Stimulated activated CD8-positive, alpha-beta memory T cell treated with anti-CD3 and anti-CD28 coated beads, Interleukin-15, amount 100 ng/mL, for 1 hour (primary cell): ENCODE measurements around the gene EPHB2.
"Not testable (repeated sequence)": the region's sequence is repeated elsewhere in the genome, so short reads cannot be mapped to it uniquely, and the experiment has no call there.

Source experiments
- DNase-seq: peaks from one replicate; pipeline ENCODE4 v3.0.0-alpha.2; 2020; ENCODE audit warnings: low read depth

The EPHB2 gene

DNA sequence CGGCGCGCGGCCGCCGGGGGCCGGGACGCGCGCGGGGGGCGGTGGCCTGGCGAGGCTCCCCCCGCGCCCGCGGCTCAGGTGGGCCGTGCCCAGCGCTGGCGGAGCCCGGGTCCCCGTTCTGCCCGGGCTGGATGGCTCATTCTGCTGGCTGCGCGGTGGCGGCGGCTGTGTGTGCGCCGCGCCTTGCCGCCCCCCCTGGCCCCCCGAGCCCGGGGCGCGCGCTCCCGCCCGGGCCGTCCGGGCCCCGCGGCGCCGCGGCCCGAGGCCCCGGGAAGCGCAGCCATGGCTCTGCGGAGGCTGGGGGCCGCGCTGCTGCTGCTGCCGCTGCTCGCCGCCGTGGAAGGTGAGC, at the start of gene EPHB2:
Gene EPHB2, plus strand, starts transcription at position 139 of the 349 bp plus-strand sequence. Its CDS starts 144 bp downstream, at position 283.
- DNase-seq = no peak

DNA sequence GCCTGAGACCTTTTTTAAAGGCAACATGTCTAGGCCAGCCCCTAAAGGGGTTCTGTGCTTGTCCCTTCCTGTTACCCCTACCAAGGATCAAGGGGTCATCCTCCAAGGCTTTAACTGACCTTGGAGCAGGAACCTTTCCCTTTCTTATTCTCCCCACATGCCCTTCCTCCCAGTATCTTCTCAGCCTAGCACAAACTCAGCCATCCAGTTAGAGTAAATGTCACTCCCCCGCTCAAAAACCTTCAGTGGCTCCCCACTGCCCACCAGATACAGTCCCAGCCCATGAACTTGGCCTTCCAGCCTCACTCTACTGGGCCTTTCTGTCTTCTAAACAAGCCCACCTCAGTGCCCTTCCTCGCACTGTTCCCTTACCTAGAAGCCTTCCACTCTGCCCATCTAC, 48.8 kb upstream of the EPHB2 start:
- DNase-seq = no peak

GRCh38 chr1:22662318-22662717, 48.3 kb upstream of the EPHB2 start:
- no peak for DNase-seq

DNA sequence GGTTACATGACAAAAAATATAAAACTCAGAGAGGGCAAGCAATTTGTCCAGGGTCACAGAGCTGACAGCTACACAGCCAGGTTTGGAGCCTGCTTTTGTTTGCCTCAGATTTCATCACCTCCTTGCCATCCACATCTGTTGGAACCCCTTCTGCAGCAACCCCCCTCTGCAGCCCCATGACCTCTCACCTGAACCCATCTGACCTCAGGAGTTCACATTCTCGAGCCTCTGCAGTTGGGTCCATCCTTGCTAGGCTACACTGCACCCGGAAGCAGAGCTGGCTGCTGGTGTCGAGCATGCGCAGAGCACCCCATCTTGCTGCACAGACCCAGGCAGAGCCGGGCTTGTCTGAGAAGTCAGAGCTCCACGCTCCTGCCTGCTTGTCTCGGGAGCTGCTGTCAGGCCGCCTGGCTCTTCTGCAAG, 47.6 kb upstream of the EPHB2 start:
- no peak for DNase-seq

- no peak for DNase-seq
These were observed 44.9 kb upstream of the EPHB2 start for GRCh38 chr1:22665752-22666151.

DNA sequence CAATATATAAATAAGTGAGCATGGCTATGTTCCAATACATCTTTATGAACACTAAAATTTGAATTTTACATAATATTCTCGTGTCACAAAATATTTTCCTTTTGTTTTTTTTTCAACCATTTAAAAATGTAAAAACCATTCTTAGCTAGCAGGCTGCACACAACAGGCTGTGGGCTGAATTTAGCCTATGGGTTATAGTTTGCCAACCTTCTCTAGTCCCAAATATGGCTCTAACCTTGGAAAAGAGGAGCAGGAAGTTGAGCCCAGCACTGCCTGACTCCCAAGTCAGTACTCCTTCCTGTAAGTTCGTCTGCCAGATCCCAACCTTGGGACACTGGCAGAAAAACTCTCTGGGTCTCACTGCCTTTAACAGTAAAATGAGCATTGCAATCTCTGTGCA, 44.2 kb upstream of the EPHB2 start:
- DNase-seq = no peak

GRCh38 chr1:22668840-22669239, 41.8 kb upstream of the EPHB2 start:
- not testable (repeated sequence) for DNase-seq

DNA sequence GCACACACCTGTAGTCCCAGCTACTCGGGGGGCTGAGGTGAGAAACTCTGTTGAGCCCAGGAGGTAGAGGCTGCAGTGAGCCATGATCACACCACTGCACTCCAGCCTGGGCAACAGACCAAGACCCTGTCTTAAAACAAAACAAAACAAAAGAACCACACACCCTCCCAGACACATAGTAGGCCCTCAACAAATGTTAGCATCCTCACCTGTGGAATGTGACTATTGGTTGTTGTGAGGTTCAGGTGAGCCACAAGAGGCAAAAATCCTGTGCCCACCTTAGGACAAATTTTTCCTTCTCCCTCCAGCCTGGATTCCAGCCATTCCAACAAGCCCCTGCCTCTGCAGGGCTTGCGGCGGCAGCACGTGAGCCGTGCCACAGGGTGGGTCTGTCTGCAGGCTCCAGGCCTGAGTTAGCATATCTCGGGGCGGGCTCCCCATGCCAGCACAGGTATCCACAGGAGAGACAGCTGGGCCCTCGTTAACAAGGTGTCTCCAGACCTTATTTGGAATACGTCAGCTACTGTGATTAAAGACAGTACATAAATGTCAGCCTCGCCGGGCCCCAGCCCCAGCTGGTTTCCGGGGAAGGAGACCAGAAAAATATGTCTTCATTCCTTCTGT, 40.2 kb upstream of the EPHB2 start:
- no peak for DNase-seq

DNA sequence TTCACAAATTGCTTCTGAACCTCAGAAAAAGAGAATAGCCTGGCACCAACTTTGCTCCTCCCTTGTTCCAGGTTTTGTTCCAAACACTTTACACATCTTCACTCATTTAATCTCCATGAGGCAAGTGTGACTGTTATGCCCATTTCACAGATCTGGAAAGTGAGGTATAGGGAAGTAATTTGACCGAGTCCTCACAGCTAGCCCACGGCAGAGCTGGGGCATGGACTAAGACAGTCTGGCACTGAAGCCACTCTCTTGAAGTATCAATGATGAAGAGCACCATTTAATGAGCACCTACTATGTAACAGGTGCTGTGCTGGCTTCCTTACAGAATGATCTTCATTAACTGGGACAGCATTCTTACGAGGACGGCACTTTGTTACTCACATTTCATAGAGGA, 38.6 kb upstream of the EPHB2 start:
- no peak for DNase-seq

DNA sequence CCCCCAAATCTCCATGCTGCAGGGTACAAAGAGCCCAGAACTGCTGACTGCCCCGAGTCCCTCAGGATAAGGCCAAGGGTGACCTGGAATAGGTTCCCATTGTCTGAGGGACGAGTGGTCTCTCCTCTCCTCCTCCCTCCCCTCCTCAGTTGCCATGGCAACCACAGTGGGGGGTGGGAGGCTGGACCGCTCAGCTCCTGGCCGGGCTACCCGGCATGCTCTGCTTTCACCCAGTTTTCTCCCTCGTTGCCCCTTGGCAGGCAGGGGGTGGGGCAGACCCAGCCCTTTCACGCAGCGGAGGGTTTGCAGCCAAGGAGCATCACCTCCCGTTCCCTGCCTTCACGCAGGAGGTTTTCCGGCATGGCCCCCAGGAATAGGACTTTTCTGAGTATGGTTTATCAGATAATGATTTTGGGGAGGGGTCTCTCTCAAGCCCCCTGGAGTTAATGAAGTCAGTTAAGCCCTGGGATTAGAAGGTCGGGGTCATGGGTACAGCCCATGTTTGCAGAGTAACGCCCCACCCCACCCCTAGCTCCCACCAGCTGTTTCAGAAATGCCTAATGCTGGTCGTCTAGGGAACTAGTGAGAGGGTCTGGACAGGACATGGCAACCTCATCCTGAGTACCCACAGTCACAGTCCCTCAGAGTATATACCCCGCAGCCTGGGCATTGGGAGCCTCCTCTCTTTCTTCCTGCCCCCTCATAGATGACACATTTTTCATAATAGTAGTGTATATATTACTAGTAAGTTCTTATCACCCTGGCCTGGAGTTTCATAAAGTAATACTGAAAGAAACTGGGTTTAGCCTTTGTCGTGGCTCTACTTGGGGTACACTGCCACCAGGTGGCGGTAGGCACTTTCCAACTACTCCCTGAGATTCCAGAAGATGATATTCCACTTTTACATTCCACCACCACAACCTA, 36.9 kb upstream of the EPHB2 start:
- no peak for DNase-seq

DNA sequence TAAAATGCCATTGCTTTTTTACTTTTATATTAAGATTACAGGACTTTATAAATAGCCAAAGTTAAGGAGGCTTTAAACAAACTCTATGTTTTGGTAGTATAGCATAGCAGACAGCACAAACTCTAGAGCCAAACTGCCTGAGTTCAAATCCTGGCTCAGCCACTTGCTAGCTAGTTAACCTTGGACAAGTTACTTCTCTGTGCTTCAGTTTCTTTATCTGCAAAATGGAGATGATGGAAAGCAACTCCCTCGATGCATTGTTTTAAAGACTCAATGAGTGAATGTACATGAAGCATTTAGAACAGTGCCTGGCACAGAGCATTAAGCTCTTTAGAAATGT, 36.3 kb upstream of the EPHB2 start:
- DNase-seq = no peak

DNA sequence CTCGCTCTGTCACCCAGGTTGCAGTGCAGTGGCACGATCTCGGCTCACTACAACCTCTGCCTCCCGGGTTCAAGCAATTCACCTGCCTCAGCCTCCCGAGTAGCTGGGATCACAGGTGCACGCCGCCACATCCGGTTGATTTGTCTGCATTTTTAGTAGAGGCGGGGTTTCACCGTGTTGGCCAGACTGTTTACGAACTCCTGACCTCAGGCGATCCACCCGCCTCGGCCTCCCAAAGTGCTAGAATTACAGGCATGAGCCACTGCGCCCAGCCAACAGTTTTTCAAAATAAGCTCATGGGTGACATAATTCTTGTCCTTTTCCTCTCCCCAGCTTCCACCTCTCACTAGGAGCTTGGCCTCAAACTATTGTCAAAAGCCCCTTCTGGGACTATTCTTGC, 34.5 kb upstream of the EPHB2 start:
- not testable (repeated sequence) for DNase-seq

- DNase-seq = no peak
These were observed 33.6 kb upstream of the EPHB2 start for GRCh38 chr1:22676916-22677583.

DNA sequence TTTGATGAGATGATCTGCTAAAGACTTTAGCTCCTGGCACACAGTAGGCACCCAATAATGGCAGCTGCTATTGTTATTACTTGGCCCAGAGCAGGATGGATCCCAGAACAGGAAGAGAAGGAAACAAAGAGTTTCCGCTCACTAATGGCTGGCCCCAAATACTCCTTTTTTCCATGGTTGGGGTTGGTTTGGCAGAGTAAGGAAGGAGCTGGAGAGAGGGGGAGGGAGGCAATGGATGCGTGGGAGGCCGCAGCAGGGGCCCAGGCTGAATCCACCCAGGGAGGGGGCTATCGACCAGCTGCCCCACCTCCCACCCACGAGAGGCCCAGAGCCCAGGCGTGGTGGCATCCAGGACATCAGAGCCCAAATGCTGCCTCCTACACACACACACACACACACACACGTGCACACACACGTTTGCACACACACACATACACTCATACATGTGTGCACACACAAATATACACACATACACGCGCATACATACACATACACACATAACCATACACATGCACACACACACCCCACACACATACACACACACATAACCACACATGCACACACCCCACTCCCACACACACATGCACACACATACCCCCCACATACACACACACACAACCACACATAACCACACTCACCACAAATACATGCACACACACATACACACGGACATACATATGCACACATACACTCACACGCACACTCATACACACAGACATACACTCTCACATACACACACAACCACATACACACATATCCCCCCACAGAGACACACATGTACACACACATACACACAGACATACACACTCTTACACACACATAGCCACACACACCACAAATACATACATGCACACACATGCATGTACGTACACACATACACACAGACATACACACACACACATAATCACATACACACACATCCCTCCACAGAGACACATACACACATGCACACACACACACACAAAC, 32.4 kb upstream of the EPHB2 start:
- no peak for DNase-seq

DNA sequence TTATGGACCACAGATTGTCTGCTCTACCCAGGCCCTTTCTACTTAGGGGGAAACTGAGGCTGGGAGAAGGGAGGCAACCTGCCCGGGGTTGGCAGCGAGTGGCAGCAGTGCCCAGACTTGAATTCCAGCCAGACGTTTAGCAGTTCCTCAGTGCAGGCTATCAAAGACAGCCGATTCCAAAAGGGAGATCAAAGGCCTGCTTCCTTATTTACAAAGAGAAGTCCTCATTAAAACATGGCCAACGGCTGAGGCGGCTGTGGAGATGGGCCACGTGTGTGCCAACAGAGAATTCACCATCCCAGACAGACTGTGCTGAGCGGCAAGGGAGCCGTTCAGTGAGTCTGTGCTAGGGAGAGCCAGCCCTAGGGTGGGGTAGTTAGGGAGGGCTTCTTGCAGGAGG, 29.9 kb upstream of the EPHB2 start:
- DNase-seq = no peak

- no peak for DNase-seq
These were observed 28.9 kb upstream of the EPHB2 start for GRCh38 chr1:22681556-22682276.

GRCh38 chr1:22683547-22683946, 27.1 kb upstream of the EPHB2 start:
- DNase-seq = no peak

- no peak for DNase-seq
These were observed 25.0 kb upstream of the EPHB2 start for GRCh38 chr1:22685591-22686059.

GRCh38 chr1:22687191-22687590, 23.4 kb upstream of the EPHB2 start:
- DNase-seq = no peak

- no peak for DNase-seq
These were observed 22.2 kb upstream of the EPHB2 start for GRCh38 chr1:22688466-22688865.

DNA sequence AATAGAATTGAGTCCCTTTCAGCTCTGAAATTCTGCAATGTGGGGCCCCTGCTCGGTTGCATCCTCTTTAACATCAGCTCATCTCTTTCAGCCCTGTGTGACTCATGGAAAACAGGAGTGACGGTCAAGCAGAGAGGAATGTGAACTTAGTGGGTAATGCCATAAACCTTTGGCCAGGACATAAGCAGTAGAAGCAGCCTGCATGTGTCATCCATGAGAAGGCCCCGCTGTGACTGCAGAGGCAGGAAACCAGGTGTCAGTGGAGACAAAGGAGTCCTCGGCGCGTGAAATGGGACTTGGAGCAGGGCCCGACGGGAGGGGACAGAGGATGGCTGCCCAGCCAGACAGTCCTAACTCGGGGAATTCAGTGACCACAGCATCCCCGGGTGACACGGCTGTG, 21.1 kb upstream of the EPHB2 start:
- DNase-seq = no peak
